SJCRH30 (cell line): ENCODE results near the gene CXorf38. TPM values are rescaled to one million over a fixed set of nuclear protein-coding genes. Genes with fewer than 3 reads are reported as not detected.

Experiments used
- DNase-seq, 2 experiments: peaks; one replicate each; pipeline ENCODE4 v3.0.0-alpha.2; 2015 to 2020
- H3K27ac ChIP-seq: fragments of 250-450 bp; sonication (Bioruptor Pico); 2 replicates; pipeline ENCODE4 v1.5.1; 2020; ENCODE audit warnings: mild to moderate bottlenecking, moderate library complexity
- H3K27me3 ChIP-seq: fragments of 250-450 bp; sonication (Bioruptor Pico); 2 replicates; pipeline ENCODE4 v1.5.1; 2020; ENCODE audit warnings: mild to moderate bottlenecking, moderate library complexity
- H3K36me3 ChIP-seq: fragments of 250-450 bp; sonication (Bioruptor Pico); 2 replicates; pipeline ENCODE4 v1.5.1; 2020; ENCODE audit warnings: mild to moderate bottlenecking, moderate library complexity
- H3K4me1 ChIP-seq: fragments of 250-450 bp; sonication (Bioruptor Pico); 2 replicates; pipeline ENCODE4 v1.5.1; 2020; ENCODE audit warnings: mild to moderate bottlenecking, moderate library complexity
- H3K4me3 ChIP-seq: fragments of 250-450 bp; sonication (Bioruptor Pico); 2 replicates; pipeline ENCODE4 v1.5.1; 2020; ENCODE audit warnings: mild to moderate bottlenecking, moderate library complexity
- H3K9me3 ChIP-seq: fragments of 250-450 bp; sonication (Bioruptor Pico); replicated peaks from 2 replicates; pipeline ENCODE4 v1.5.1; 2020; ENCODE audit warnings: mild to moderate bottlenecking, moderate library complexity
- total RNA-seq: library from RNA; depleted of rRNA; stranded (reverse); fragments of >200 nt; shearing (Covaris generic); gene quantifications from 2 replicates; pipeline ENCODE4 v1.2.3, GENCODE V29; 2014

Gene CXorf38
- total RNA-seq, 1 experiment from 2014 or later: 9.3 TPM

DNA sequence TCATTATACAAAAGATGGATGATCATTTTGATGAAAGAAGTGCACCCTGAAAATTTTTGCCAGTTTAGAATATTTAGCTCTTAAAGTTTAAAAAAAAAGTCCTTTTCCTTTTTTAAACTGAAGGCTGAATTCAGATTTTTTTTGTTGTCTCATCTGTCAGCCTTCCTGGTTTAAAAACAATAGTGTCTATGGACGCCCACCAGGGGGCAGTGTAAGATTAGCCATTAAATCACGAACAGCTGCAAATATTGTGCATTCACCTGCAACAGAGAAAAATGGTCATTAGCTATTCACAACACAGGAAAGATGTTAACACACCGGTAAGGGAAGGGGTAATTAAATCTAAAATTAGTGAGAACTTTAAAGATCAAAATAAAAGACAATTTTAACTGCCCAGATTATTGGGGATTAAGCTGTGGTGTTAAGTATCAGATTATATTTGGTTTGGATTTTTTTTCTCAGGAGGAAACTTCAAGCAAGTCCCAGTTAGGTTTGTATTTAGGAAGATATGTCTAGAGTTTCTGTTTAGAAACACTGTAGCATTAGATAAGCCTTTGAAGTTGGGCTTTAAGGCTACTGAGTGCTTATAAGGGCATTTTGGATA, 4.4 kb upstream of the CXorf38 start:
- peak; percentile 32 to 71 for DNase-seq
- H3K4me1 ChIP-seq: peaks cover 4% of the 10 kb centered on the region; the same call in 1 of the 2 replicates
- no peak overlapping the region for H3K4me3 ChIP-seq
- H3K27ac ChIP-seq: no peak overlapping the region
- H3K36me3 ChIP-seq: no peaks in the 10 kb centered on the region
- no peaks in the 10 kb centered on the region for H3K27me3 ChIP-seq
- H3K9me3 ChIP-seq: no peaks in the 10 kb centered on the region

DNA sequence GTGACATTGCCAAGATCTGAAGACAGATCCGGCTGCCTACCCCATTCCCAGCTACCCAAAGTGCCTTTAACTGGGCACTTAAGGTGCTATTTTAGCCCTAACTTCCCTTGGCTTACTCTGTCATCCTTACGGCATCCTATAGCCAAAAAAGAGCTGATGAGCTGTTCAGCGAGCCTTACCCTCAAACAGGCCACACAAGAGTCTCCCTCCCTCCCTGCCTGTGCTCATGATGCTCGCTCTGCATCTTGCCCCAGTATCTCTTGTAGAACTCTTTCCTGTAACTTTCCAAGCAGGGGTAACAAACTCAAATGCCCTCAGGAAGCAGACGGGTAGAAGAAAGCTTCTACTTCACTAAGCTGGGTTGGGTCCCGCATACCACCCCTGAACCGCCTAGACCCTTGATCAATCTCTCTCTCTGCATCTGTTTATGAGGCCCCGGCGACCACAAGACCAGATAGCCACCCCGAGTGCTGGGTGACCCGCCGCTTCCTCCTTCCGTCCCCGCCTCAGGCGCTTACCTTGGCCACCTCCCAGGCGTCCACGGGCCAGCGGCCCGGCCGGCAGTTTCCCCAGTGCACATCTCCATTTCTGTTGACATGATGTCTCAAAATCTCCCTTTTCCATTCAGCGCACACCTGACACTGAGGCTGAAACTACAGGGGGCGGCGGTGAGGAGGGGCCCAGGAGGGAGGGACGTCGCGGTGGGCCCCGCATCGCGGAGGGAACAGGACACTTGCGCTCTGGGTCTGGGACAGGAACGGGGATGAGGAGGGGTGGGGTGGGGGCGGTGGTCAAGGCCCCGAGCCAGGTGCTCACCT, 663 bp downstream of the CXorf38 start:
- H3K4me3 ChIP-seq: peak overlapping the region; percentile 71
- peak overlapping the region; percentile 23 for H3K27ac ChIP-seq
- no peaks in the 10 kb centered on the region for H3K36me3 ChIP-seq
- DNase-seq: peak; percentile 15 to 31
- H3K9me3 ChIP-seq: no peaks in the 10 kb centered on the region
- no peaks in the 10 kb centered on the region for H3K27me3 ChIP-seq
- H3K4me1 ChIP-seq: peaks cover 4% of the 10 kb centered on the region; the same call in 1 of the 2 replicates

DNA sequence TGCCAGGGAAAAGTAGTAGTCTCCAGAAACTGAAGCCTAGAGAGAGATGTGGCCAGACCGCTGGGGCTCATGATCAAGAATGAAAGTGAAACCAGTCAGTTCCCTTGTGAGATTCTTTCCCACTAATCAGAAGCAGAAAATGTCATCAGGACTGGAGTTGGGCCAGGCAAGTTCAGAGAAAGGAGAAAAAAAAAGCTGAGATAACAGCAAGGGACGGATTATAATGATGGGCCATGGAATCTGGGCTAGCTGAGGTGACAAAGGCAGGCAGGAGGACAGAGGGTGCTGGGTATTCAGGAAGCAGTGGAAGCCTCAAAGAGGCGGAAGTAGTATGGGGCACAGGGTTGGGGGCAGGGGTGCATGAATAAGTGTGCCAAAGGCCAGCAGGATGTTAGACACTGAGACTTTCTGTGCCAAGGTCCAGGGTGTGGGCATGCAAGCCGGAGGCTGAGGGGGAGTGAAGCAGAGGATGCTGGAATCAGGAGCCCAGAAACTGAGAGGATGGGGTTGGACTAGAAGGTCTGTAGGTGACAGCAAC, 2.5 kb downstream of the CXorf38 start:
- H3K27ac ChIP-seq: no peak overlapping the region

DNA sequence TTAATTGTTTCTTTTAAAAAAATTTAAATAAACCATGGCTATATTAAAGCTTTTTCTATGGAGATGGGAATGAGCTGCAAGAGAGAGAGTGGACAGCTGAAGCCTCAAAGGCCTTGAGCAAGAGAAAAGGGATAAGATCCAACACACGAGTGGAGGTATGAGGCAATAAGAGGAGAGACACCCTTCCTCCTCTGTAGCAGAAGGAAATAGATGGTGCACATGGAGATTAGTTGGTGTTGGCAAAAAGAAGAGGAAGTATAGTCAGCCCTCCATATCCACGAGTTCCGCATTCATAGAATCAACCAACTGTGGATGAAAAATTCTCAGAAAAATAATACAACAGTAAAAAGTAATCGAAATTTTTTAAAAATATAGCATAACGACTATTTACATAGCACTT, 3.2 kb downstream of the CXorf38 start:
- Histone ChIP-seq H3K27ac (no peak overlapping the region), H3K27me3 (no peaks in the 10 kb centered on the region), H3K9me3 (no peaks in the 10 kb centered on the region), H3K4me3 (no peak overlapping the region), H3K36me3 (no peaks in the 10 kb centered on the region), H3K4me1 (peaks cover 4% of the 10 kb centered on the region; the same call in 1 of the 2 replicates)
- no peak for DNase-seq

More for the DNA sequence above, 2.5 kb downstream of the CXorf38 start:
- Histone ChIP-seq H3K9me3 (no peaks in the 10 kb centered on the region), H3K27me3 (no peaks in the 10 kb centered on the region), H3K4me3 (no peak overlapping the region), H3K36me3 (no peaks in the 10 kb centered on the region), H3K4me1 (peaks cover 4% of the 10 kb centered on the region; the same call in 1 of the 2 replicates)
- DNase-seq: no peak

DNA sequence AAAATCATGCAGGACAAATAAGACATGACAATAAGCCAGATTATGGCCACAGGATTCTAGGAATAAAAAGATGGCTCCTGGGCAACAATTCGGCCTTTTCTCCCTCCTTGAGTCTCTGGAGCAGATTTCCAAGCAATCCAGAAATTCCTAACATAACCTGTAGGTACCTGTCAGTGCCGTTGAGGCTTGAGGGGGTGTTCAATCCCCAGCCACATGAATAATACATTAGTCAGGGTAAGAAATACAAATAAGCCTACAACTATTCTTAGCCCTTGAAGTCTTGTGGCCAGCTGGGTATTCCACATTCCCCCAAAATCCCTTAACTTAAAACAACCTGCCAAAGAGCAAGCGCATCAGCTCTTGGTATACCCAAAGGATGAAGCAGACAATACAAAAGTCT, 9.7 kb downstream of the CXorf38 start:
- Histone ChIP-seq H3K4me1 (no peaks in the 10 kb centered on the region), H3K4me3 (no peak overlapping the region), H3K36me3 (peaks cover 2% of the 10 kb centered on the region; the same call in 1 of the 2 replicates), H3K27ac (no peak overlapping the region), H3K27me3 (no peaks in the 10 kb centered on the region), H3K9me3 (no peaks in the 10 kb centered on the region)
- no peak for DNase-seq

DNA sequence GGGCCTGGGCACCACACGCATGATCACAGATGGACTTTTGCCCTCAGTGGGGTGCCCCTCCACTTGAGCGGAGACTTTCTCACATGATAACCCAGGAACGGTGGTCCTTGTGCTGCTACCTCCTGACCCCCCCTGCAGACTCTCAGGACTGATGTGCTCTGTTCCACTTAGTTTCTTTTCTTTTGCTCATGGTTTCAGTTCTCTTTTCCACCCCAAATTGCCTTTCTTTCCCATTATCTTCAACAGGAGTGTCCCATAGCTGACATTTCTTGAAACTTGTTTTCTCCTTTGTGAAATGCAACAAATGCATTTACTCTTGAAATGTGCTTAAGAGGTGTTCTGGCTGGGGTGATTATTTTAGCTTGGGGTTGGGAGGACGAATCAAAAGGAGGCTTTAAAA, 15.2 kb downstream of the CXorf38 start:
- no peaks in the 10 kb centered on the region for H3K4me1 ChIP-seq
- no peak overlapping the region for H3K4me3 ChIP-seq
- H3K9me3 ChIP-seq: no peaks in the 10 kb centered on the region
- H3K27me3 ChIP-seq: no peaks in the 10 kb centered on the region
- no peak for DNase-seq
- no peaks in the 10 kb centered on the region; the same call in 1 of the 2 replicates for H3K36me3 ChIP-seq
- H3K27ac ChIP-seq: no peak overlapping the region

DNA sequence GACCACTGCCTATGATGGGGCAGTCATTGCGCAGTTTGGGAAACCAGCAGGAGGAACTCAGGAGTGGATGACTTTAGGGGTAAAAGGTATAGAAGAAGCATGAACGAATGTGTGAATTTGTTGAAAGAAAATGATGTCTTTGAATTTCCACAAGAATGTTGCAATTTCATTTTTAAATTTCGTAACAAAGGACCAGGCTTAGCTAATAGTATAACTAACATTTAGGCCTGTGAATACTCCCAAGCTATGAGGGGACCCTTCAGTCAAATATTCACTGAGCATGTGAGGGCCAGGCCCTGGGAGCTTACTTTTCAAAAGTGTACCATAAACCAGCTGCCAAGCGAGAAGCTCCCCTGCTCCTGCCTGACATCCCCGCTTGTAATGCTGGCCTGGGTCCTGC, 18.9 kb downstream of the CXorf38 start:
- H3K4me1 ChIP-seq: no peaks in the 10 kb centered on the region
- H3K27me3 ChIP-seq: no peaks in the 10 kb centered on the region
- DNase-seq: no peak
- H3K9me3 ChIP-seq: no peaks in the 10 kb centered on the region
- no peak overlapping the region for H3K27ac ChIP-seq
- no peaks in the 10 kb centered on the region for H3K36me3 ChIP-seq
- H3K4me3 ChIP-seq: no peak overlapping the region

DNA sequence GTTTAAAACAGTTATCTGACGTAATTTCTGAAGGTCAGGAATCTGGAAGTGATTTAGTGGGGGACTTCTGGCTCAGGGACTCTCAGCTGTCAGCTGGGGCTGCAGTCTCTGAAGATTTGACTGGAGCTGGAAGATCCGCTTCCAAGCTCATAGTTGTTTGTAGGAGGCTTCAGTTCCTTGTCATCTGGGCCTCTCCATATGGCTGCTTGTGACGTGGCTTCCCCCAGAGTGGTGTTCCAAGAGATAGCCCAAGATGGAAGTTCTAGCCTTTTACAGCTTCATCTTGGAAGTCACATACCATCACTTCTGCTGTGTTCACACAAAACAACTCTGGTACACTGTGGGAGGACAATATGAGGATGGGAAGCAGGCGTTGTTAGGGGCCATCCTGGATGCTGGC, 22.1 kb downstream of the CXorf38 start:
- Histone ChIP-seq H3K4me3 (no peak overlapping the region), H3K9me3 (no peaks in the 10 kb centered on the region), H3K36me3 (no peaks in the 10 kb centered on the region), H3K4me1 (no peaks in the 10 kb centered on the region), H3K27ac (no peak overlapping the region), H3K27me3 (no peaks in the 10 kb centered on the region)
- DNase-seq: no peak

DNA sequence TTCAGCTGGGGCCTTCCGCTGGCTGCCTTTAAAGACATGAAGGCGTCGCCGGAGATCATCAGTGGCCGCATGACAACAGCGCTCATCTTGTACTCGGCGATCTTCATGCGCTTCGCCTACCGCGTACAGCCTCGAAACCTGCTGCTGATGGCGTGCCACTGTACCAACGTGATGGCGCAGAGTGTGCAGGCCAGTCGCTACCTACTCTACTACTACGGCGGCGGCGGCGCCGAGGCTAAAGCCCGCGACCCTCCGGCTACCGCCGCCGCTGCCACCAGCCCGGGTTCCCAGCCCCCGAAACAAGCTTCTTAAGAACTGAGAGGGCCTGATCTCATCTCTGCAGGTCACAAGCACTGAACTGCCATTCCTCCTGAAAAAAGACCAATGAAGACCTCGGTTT, 23.7 kb downstream of the CXorf38 start:
- H3K4me3 ChIP-seq: no peak overlapping the region
- DNase-seq: no peak
- H3K27ac ChIP-seq: no peak overlapping the region
- H3K9me3 ChIP-seq: no peaks in the 10 kb centered on the region
- H3K36me3 ChIP-seq: no peaks in the 10 kb centered on the region
- no peaks in the 10 kb centered on the region for H3K27me3 ChIP-seq
- H3K4me1 ChIP-seq: no peaks in the 10 kb centered on the region

DNA sequence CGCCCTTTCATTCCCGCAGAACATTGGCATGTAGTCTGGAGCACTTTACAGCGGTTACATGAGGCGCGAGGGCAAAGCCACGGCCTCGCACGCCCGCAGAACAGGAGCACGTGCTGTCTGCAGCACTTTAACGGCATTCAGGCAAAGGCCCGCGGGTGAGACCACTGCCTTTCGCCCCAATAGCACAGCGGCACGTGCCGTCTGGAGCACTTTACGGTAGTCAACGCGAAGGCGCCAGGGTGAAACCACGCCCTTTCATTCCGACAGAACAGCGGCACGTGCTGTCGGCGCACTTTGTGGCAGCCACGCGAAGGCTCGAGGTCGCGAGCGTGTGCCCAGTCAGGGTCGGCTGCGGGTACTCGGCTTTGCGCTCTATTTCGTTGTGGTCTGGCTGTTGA, 24.2 kb downstream of the CXorf38 start, which contains the start of gene MPC1L:
MPC1L (plus strand) TSS at position 290 of the 398 bp plus-strand sequence. CDS start 138 bp downstream, outside the sequence.
- H3K4me3 ChIP-seq: no peak within 1 kb of the TSS
- H3K27ac ChIP-seq: no peak within 1 kb of the TSS
- DNase-seq: no peak
- H3K9me3 ChIP-seq: no peaks in the 10 kb centered on the region
- H3K4me1 ChIP-seq: no peaks in the 10 kb centered on the region
- H3K27me3 ChIP-seq: no peaks in the 10 kb centered on the region
- H3K36me3 ChIP-seq: no peaks in the 10 kb centered on the region

DNA sequence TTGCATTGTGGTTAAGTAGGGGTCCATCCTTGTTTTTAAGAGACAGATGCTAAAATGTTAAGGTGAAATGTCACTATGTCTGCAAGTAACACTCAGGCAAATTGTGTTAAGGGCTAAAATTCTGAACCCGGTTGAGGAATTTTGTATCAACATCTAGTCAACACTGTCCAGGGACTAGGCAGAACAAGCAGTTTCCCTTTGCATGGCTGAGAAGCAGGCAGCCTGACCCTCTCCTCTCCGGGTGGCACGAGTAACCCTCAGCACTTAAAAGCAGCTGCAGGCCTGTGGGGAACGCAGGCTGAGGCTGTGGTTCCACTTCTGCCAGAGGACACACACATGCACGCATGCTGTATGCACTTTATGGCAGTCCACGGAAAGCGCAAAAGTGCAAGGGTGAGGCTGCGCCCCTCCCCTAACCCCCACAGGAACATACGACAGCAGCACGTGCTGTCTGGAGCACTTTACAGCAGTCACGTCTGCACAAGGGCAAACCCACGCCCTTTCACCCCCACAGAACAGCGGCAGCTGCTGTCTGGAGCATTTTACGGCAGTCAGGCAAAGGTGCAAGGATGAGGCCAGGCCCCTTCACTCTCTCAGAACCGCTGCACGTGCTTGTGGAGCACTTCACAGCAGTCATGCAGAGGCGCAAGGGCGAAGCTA, 24.8 kb downstream of the CXorf38 start:
- H3K27ac ChIP-seq: no peak overlapping the region
- DNase-seq: no peak
- no peaks in the 10 kb centered on the region for H3K36me3 ChIP-seq
- no peaks in the 10 kb centered on the region for H3K4me1 ChIP-seq
- no peaks in the 10 kb centered on the region for H3K9me3 ChIP-seq
- H3K4me3 ChIP-seq: no peak overlapping the region
- H3K27me3 ChIP-seq: no peaks in the 10 kb centered on the region

DNA sequence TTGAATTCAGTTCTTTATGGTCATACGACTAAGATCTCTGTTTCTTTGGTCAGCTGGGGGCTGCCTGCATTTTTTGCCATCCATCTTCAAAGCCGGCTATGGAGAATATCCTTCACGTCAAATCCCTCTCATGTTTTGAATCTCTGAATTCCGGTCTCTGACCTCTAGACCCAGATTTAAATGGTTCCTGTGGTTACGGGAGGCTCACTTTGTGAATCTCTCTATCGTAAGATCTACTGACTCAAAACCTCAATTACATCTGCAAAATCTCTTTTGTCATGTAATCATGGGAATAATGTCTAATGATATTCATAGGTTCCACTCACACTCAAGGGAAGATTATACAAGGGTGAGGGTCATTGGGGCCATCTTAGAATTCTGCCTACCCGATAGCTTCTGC, 29.8 kb downstream of the CXorf38 start:
- Histone ChIP-seq H3K4me1 (no peaks in the 10 kb centered on the region), H3K4me3 (no peak overlapping the region), H3K27ac (no peak overlapping the region), H3K36me3 (no peaks in the 10 kb centered on the region), H3K9me3 (no peaks in the 10 kb centered on the region), H3K27me3 (no peaks in the 10 kb centered on the region)
- no peak for DNase-seq

DNA sequence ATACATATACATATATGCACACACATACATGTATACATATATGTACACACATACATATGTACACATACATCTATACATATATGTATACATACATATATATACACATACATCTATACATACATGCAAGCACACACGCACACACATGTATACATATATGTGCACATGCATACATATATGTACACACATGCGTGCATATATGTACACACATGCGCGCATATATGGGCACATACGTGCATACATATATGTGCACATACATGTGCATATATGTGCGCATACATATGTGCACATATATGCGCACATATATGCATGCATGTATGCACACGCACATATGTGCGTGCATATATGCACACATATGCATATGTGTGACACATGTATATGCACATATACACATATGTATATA, 31.4 kb downstream of the CXorf38 start:
- DNase-seq: no peak
- H3K27ac ChIP-seq: no peak overlapping the region
- H3K9me3 ChIP-seq: no peaks in the 10 kb centered on the region

DNA sequence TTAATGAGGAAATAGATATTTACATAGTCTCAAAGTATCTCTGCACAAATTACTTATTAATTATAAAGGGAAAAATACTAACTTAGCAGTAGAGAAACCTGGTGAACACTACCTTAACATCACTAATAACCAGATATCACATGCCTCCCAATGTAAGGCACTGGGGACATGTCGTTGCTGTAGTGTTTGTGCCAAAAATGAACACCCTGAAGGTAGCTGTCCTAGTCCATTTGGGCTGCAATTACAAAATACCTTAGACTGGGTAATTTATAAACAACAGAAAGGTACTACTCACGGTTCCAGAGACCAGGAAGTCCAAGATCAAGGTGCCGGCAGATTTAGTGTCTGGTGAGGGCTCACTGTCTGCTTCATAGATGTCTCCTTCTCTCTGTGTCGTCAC, 34.9 kb downstream of the CXorf38 start:
- no peak overlapping the region for H3K27ac ChIP-seq
- no peaks in the 10 kb centered on the region for H3K27me3 ChIP-seq
- no peaks in the 10 kb centered on the region for H3K9me3 ChIP-seq
- no peak for DNase-seq
- no peaks in the 10 kb centered on the region for H3K4me1 ChIP-seq
- H3K36me3 ChIP-seq: no peaks in the 10 kb centered on the region
- H3K4me3 ChIP-seq: no peak overlapping the region

More for the DNA sequence above, 31.4 kb downstream of the CXorf38 start:
- no peaks in the 10 kb centered on the region for H3K4me1 ChIP-seq
- no peaks in the 10 kb centered on the region for H3K27me3 ChIP-seq
- no peak overlapping the region for H3K4me3 ChIP-seq
- H3K36me3 ChIP-seq: no peaks in the 10 kb centered on the region

DNA sequence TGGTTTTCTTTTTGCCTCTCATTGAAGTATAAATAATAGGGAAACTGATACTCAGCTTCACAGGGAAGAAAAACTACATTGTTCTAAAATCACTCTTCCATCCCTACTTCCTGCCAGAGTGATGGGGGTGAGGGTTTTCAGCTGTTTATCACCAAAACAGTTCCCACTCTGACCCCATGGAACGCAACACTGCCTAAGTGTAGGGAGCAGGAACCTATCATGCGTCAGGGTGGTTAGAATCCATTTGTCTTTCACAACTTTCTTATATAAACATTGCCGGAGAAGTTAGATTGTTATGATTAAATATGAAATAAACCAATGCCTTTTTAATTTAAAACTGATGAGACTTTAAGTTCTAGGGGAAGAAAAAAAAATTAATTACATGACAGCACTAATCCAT, 40.0 kb downstream of the CXorf38 start:
- Histone ChIP-seq H3K9me3 (no peaks in the 10 kb centered on the region), H3K4me3 (no peak overlapping the region), H3K27me3 (no peaks in the 10 kb centered on the region), H3K27ac (no peak overlapping the region), H3K4me1 (no peaks in the 10 kb centered on the region), H3K36me3 (no peaks in the 10 kb centered on the region)
- no peak for DNase-seq
